ENCODE data around the gene PITRM1.

The PITRM1 gene

DNA sequence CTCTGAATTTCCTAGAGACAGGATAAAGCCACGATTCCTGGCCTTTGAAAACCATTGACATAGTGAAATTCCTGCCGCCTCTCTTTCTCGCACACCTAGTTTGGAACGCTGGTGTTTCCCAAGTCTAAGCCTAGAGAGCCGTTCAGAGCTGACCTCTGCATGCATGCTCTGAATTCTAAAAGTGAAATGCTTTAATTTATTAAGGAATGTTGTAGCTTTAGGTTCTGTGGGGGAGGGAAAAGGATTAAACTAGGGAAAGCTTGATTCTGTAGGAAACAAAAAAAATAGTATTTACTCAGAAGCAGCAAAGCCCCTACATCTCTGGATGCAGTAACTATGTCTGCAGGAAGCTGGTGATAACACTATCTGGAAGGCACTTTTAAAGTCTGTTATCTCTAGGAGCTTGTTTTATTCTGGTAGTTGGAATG lies 78.0 kb downstream of the PITRM1 start:
- H3K4me3 ChIP-seq (ENCODE audit: low read depth, low read length) = no peak overlapping the region
- DNase-seq (ENCODE audit: low read depth) = no peak
- TF ChIP-seq, protein P1, sequence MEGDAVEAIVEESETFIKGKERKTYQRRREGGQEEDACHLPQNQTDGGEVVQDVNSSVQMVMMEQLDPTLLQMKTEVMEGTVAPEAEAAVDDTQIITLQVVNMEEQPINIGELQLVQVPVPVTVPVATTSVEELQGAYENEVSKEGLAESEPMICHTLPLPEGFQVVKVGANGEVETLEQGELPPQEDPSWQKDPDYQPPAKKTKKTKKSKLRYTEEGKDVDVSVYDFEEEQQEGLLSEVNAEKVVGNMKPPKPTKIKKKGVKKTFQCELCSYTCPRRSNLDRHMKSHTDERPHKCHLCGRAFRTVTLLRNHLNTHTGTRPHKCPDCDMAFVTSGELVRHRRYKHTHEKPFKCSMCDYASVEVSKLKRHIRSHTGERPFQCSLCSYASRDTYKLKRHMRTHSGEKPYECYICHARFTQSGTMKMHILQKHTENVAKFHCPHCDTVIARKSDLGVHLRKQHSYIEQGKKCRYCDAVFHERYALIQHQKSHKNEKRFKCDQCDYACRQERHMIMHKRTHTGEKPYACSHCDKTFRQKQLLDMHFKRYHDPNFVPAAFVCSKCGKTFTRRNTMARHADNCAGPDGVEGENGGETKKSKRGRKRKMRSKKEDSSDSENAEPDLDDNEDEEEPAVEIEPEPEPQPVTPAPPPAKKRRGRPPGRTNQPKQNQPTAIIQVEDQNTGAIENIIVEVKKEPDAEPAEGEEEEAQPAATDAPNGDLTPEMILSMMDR (IDR thresholded peaks at IDR 0.05; ENCODE audit: low read depth, low read length, missing control alignments) = no peak
- in situ Hi-C loops (cut with HindIII; ENCODE audit: low sequenced_read_pairs) = no loop called here

DNA sequence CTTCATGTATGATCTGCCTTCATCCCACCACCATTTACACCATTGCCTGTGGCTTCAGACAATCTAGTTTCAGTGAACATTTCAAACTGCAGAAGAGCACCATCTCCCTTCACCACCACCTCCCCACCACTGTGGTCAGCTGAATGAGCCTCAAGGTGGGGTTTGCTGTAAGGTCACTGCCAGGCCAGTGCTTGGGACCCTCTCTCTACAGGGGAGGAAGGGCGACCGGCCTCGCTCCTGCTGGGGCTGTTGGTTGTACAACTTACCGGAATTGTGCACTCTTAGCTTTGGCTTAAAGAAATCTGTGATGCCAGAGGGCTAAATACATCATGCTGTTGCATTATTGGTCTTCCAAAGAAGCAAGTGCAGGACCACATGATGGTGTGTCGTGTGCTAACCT lies 78.6 kb downstream of the PITRM1 start:
- DNase-seq (ENCODE audit: low read depth) = no peak
- no peak overlapping the region for H3K4me3 ChIP-seq (ENCODE audit: low read depth, low read length)

DNA sequence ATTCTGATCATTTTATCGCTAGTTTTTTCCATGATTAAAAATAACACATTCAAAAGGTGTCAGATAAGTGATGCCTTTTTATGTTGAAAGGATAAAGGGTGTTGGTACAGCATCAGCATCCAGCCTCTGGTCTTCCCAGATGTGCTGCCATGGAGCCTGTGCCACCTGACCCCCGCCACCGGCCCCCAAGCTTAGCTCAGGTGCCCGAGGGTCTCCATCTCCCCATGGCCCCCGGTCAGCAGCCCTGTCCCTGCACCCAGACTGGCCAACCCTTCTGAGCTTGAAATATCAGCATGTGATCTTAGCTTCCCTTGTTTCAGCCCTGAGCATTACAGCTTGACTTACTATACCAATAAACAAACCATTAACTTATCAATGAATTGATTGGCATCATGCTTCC lies 80.7 kb downstream of the PITRM1 start:
- TF ChIP-seq, protein P1 (IDR thresholded peaks at IDR 0.05; ENCODE audit: low read depth, low read length, missing control alignments) = no peak
- DNase-seq (ENCODE audit: low read depth) = no peak
- in situ Hi-C loops (cut with HindIII; ENCODE audit: low sequenced_read_pairs) = no loop called here
- H3K4me3 ChIP-seq (ENCODE audit: low read depth, low read length) = no peak overlapping the region

More for the DNA sequence above, 78.6 kb downstream of the PITRM1 start:
- TF ChIP-seq, protein P1 (IDR thresholded peaks at IDR 0.05; ENCODE audit: low read depth, low read length, missing control alignments) = no peak
- in situ Hi-C loops (cut with HindIII; ENCODE audit: low sequenced_read_pairs) = no loop called here

DNA sequence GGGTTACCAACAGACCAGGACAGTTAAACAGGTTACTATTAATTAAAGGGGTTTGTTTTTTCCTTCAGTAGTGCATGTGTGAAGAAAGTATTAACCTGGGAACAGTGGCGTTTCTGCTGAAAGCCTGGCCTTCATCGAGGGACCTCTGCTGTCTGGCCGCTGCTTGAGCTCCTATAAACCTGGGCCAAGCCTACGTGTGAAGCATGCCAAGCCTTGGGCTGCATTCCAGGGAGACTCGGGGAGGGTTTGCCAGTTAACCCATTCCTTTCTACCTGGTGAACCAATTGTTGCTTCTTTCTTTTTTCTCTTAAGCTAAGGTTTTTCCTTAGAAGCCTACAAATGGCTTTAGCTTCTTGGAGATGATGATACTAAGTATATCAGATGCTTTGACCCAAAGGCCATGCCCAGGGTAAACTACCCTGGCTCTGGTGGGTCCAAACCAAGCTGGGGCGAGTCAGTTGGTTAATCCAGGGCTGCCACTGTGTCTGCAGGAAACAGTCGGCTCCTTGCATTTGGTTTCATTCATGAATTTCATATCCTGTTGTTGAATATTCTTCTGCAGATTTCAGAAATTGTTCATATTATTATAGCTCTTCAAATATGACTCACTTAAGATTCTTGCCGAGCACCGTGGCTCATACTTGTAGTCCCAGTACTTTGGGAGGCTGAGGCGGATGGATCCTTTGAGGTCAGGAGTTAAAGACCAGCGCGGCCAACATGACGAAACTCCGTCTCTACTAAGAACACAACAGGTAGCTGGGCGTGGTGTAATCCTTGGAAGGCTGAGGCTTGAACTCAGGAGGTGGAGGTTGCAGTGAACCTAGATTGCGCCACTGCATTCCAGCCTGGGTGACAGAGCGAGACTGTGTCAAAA lies 81.4 kb downstream of the PITRM1 start:
- peak overlapping the region; percentile 3 for H3K4me3 ChIP-seq (ENCODE audit: low read depth, low read length)
- DNase-seq (ENCODE audit: low read depth) = peak; percentile 80
- in situ Hi-C loops (cut with HindIII; ENCODE audit: low sequenced_read_pairs) = no loop called here

DNA sequence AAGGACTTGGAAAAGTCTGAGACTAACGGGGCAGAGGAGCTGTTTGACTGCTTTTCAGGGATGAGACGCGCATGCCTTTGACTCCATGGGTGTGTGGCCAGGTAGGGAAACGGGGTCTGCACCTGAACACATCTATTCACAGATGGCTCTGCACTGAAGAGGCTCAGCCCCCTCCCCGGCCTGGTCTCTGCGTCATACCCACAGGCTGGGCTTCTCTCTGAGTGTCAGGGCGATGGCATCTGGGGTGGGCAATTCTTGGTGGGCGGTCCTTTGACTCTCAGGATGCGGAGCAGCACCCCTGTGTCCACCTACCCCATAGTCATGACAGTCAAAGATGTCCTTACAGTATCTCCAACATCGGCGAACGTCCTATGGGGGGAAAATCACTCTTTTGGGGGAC lies 82.2 kb downstream of the PITRM1 start:
- no peak overlapping the region for H3K4me3 ChIP-seq (ENCODE audit: low read depth, low read length)
- DNase-seq (ENCODE audit: low read depth) = no peak
- in situ Hi-C loops (cut with HindIII; ENCODE audit: low sequenced_read_pairs) = no loop called here
- TF ChIP-seq, protein P1 (IDR thresholded peaks at IDR 0.05; ENCODE audit: low read depth, low read length, missing control alignments) = no peak

More for the DNA sequence above, 81.4 kb downstream of the PITRM1 start:
- TF ChIP-seq, protein P1 (IDR thresholded peaks at IDR 0.05; ENCODE audit: low read depth, low read length, missing control alignments) = no peak

Data from astrocyte of the cerebellum (primary cell).